Mucosa of descending colon (tissue), 3 donors: Measurements from ENCODE around the gene FANCM. TPM values are rescaled to one million over a fixed set of nuclear protein-coding genes. Genes with fewer than 3 reads are reported as not detected.

Experiments
- ATAC-seq: fragments of 200-7000 bp; cut with Tn5 transposase; one replicate; pipeline ENCODE4 v1.9.1; 2020; ENCODE audit warnings: mild to moderate bottlenecking, moderate library complexity
- DNase-seq, 3 donors: peaks; one replicate each; pipeline ENCODE4 v3.0.0-alpha.2; 2020
- H3K36me3 ChIP-seq: fragments of 200-600 bp; one replicate; pipeline ENCODE4 v1.8.0; 2021; ENCODE audit warnings: low read depth, mild to moderate bottlenecking
- H3K4me1 ChIP-seq: fragments of 200-600 bp; one replicate; pipeline ENCODE4 v1.8.0; 2021; ENCODE audit warnings: low read depth, mild to moderate bottlenecking
- H3K4me3 ChIP-seq: fragments of 200-600 bp; one replicate; pipeline ENCODE4 v1.8.0; 2021; ENCODE audit warnings: mild to moderate bottlenecking
- H3K9me3 ChIP-seq: fragments of 200-600 bp; one replicate; pipeline ENCODE4 v1.8.0; 2021; ENCODE audit warnings: mild to moderate bottlenecking
- intact Hi-C, 2 donors: fragments of 100-400 bp; cut with DNase I in 1 of 2; cut with micrococcal nuclease in 1 of 2; formaldehyde crosslinking; loops; one replicate each; pipeline versions ENCODE4 v1.11.0 to v1.11.1; 2022; cut with DNase I, micrococcal nuclease
- total RNA-seq, 3 donors: library from RNA; stranded (reverse); fragmentation: NEBNext Ultra II Directional in 2 of 3; extraction: Animal tissue kit (Norgen Biotek cat#: 25700) in 2 of 3; gene quantifications; one replicate each; pipeline versions ENCODE4 v1.2.1 to v1.2.4, GENCODE V29; 2021 to 2023
- TF ChIP-seq, protein P1 (sequence below): fragments of 200-600 bp; IDR thresholded peaks from one replicate; pipeline ENCODE4 v1.8.0; 2022; ENCODE audit warnings: antibody characterized with exemption, mild to moderate bottlenecking
- donor health status: DM: no; HTN: no; CAD: no; lungs with moderate emphysema.
- donor health status: DM: no; HTN: no; CAD: no.
- donor health status: DM: no; HTN: yes; CAD: no.

FANCM gene
- total RNA-seq, 3 donors from 2014 or later = 3.2 to 5.7 (median 3.6) TPM

DNA sequence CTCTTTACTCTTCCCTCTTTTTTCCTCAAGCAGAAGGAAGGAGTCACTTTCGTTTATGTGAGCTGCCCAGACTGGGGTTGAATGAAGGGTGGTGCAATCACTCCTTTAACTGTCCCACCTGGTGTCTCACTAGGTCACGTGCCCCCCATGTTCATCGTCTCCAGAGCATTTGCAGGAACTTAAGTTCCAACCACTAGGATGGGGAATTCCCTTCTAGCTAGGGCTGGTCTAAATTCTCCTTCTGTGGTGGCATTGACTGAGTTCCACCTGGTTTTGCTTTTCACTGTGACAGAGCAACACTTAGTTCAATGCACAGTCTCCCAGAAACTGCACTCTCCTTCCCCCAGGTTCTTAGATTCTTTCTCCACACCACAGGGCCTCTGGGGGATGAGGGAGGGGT is 9.5 kb downstream of the FANCM start:
- Histone ChIP-seq H3K4me1 (no peaks in the 10 kb centered on the region), H3K4me3 (no peak overlapping the region), H3K9me3 (no peaks in the 10 kb centered on the region), H3K36me3 (no peaks in the 10 kb centered on the region)
- intact Hi-C loops = no loop called here
- ATAC-seq (no peak), DNase-seq (no peak)
- TF ChIP-seq, protein P1, sequence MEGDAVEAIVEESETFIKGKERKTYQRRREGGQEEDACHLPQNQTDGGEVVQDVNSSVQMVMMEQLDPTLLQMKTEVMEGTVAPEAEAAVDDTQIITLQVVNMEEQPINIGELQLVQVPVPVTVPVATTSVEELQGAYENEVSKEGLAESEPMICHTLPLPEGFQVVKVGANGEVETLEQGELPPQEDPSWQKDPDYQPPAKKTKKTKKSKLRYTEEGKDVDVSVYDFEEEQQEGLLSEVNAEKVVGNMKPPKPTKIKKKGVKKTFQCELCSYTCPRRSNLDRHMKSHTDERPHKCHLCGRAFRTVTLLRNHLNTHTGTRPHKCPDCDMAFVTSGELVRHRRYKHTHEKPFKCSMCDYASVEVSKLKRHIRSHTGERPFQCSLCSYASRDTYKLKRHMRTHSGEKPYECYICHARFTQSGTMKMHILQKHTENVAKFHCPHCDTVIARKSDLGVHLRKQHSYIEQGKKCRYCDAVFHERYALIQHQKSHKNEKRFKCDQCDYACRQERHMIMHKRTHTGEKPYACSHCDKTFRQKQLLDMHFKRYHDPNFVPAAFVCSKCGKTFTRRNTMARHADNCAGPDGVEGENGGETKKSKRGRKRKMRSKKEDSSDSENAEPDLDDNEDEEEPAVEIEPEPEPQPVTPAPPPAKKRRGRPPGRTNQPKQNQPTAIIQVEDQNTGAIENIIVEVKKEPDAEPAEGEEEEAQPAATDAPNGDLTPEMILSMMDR = no peak

DNA sequence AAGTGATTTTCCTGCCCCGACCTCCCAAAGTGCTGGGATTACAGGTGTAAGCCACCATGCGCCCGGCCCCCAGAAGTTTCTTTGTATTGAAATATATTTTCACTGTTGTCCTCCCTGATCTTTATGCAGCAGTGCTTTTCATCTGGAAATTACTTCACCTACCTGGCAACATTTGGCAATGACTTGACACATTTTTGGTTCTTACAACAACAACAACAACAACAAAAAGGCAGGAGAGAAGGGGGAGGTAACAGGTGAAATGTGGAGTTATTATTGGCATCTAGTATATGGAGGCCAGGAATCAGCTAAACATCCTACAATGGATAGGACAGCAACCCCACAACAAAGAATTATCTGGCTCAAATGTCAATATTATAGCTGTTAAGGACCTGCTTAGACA is 13.9 kb downstream of the FANCM start:
- Histone ChIP-seq H3K4me3 (no peak overlapping the region), H3K36me3 (no peaks in the 10 kb centered on the region), H3K9me3 (no peaks in the 10 kb centered on the region), H3K4me1 (no peaks in the 10 kb centered on the region)
- intact Hi-C loops = no loop called here
- ATAC-seq (no peak), DNase-seq (no peak)
- TF ChIP-seq, protein P1 = no peak

DNA sequence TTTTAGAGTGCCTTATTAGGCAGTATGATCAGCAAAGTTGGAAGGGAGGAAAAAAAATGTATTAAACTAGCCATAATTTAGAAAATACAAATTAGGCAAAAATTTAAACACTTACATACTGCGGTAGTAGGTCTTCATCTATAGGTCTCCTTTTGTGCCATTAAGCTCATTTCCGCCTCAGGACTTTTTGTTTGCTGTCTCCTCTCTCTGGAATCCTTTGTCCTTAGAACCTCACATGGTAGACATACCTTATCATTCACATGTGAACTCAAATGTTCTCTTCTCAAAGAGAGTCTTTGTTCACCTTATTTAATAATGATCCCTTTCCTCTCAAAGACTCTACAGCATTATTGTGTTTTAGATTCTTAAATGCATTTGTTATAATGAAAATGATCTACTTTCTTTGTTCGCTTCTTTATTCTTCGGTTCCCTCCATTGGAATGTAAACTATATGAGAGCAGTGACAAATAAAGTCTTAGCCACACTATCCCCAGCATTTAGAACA is 14.7 kb downstream of the FANCM start:
- DNase-seq = no peak
- intact Hi-C loops = no loop called here
- Histone ChIP-seq H3K36me3 (no peaks in the 10 kb centered on the region), H3K4me3 (no peak overlapping the region), H3K4me1 (no peaks in the 10 kb centered on the region), H3K9me3 (no peaks in the 10 kb centered on the region)
- ATAC-seq = no peak
- TF ChIP-seq, protein P1 = no peak

DNA sequence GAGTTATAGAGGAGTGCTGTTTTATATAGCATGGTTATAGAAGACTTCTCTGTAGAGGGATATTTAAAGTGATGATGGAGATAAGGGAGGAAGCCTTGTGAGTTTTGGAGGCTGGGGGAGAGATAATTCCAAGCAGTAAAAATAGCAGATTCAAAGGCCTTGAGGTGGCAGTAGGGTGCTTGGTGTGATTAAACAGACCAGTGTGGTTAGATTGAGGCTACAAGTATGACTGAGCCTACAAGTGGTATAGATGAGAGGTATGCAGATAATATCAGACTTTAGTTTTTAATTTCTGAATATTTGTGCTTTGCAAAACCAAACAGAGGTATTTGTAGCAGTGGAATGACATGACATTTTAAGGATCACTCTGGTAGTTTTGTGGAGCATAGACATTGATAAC is 20.3 kb downstream of the FANCM start:
- intact Hi-C loops = no loop called here
- no peaks in the 10 kb centered on the region for H3K36me3 ChIP-seq
- H3K4me3 ChIP-seq = no peak overlapping the region
- no peaks in the 10 kb centered on the region for H3K4me1 ChIP-seq
- TF ChIP-seq, protein P1 = no peak
- DNase-seq (no peak), ATAC-seq (no peak)
- H3K9me3 ChIP-seq = no peaks in the 10 kb centered on the region

DNA sequence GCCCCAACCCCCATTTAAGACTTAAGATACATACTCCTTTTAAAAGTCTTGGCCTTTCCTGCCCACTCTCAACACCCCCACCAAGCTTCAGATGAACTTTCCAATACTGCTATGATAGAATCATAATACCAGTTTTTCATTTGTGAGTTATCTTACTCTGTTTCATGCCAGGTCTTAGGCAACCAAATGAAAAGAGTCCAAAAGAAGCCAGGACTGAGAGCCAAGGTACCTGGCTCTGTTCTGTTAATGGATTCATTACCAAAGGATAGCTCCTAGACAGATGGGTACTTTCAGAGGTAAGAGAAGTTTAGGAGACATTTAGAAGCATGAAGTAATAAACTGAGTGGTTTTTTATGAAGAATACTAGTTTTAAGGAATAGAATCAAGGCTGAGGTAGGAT is 34.2 kb downstream of the FANCM start:
- intact Hi-C loops = no loop called here

More for the DNA sequence above, 34.2 kb downstream of the FANCM start:
- no peaks in the 10 kb centered on the region for H3K36me3 ChIP-seq
- TF ChIP-seq, protein P1 = no peak
- no peaks in the 10 kb centered on the region for H3K4me1 ChIP-seq
- DNase-seq = no peak
- no peak for ATAC-seq
- no peak overlapping the region for H3K4me3 ChIP-seq
- no peaks in the 10 kb centered on the region for H3K9me3 ChIP-seq
